WI38 (cell line): ENCODE results near the gene LPIN1.
"Not testable (repeated sequence)": the region's sequence is repeated elsewhere in the genome, so short reads cannot be mapped to it uniquely, and the experiment has no call there.

Source experiments
- H3K4me3 ChIP-seq: 2 replicates; pipeline ENCODE4 v1.5.1; 2011; ENCODE audit warnings: low read depth, mild to moderate bottlenecking, control low read depth, low read length
- TF ChIP-seq, protein P1 (sequence below): IDR thresholded peaks from 2 replicates; pipeline ENCODE4 v1.5.1; 2012; ENCODE audit warnings: low read depth, mild to moderate bottlenecking, control low read depth, low read length

LPIN1 gene

DNA sequence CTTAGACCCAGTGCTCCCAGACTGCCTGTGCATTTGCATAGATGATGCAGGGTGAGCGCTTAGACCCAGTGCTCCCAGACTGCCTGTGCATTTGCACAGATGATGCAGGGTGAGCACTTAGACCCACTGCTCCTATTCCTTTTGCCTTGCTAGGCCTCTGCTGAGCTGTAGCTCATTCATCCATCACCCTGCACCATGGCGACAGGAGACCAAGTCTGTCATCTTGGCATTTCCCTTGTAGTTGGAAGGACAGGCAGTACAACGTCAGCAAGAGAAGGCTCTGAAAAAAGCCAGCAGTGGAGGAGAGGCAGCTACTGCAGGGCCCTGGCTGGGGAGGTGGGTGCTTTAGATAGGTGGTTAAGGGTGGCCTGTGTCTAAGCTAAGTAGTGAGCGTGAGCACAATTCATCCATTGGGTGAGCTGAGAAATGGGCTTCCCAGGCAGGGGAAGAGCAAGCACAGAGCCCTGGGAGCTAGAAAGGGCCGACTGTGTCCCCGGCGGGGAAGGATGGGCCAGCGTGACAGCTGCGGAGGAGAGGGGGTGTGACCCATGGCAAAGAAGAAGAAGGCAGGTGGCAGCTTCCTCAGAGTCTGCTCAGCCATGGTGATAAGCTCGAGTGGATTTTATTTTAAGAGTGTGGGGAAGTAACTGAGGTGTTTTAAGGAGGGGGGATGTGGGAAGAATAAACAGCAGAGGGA is 108.8 kb downstream of the LPIN1 start:
- H3K4me3 ChIP-seq: no peak overlapping the region
- TF ChIP-seq, protein P1, sequence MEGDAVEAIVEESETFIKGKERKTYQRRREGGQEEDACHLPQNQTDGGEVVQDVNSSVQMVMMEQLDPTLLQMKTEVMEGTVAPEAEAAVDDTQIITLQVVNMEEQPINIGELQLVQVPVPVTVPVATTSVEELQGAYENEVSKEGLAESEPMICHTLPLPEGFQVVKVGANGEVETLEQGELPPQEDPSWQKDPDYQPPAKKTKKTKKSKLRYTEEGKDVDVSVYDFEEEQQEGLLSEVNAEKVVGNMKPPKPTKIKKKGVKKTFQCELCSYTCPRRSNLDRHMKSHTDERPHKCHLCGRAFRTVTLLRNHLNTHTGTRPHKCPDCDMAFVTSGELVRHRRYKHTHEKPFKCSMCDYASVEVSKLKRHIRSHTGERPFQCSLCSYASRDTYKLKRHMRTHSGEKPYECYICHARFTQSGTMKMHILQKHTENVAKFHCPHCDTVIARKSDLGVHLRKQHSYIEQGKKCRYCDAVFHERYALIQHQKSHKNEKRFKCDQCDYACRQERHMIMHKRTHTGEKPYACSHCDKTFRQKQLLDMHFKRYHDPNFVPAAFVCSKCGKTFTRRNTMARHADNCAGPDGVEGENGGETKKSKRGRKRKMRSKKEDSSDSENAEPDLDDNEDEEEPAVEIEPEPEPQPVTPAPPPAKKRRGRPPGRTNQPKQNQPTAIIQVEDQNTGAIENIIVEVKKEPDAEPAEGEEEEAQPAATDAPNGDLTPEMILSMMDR: no peak

DNA sequence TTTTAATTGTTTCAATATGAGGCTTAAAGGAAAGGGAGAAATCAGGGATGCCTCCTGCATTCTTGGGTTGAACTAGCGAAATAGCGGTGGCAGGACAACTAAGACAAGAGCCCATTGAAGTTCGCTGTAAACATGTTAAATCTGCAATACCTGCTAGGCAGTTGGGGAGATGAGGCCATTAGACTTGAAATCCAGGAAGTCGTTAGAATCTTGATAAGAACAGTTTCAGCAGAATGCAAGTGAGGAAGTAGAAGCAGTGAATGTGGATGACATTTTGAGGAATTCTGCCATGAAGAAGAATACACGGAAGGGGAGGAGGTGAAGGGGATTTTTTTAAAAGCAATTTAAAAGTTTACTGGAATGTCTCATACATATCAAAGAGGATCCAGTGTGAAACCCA is 109.7 kb downstream of the LPIN1 start:
- TF ChIP-seq, protein P1: no peak
- no peak overlapping the region for H3K4me3 ChIP-seq

DNA sequence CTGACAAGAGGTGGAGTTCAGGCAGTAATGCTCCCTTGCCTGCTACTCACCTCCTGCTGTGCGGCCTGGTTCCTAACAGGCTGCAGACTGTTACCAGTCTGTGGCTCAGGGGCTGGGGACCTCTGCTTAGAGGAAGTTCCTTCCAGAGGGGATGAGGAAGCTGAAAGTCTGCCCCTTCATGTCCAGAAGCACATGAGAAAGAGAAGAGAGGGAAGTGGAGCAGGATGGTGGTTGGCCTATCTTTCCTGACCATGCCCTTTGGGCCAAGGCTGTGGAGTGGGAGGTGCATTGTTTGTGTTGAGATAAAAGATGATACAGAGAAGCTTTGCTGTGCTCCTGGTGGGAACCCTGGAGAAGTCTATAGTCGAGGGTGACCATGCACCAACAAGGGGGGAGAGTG is 112.5 kb downstream of the LPIN1 start:
- H3K4me3 ChIP-seq: no peak overlapping the region
- TF ChIP-seq, protein P1: no peak

DNA sequence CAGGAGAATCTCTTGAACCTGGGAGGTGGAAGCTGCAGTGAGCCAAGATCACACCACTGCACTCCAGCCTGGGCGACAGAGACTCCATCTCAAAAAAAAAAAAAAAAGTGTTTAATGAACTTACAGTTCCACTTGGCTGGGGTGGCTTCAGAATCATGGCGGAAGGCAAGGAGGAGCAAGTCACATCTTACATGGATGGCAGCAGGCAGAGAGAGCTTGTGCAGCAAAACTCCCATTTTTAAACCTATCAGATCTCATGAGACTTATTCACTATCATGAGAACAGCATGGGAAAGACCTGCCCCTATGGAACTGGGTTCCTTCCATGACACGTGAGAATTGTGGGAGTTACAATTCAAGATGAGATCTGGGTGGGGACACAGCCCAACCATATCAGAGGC is 113.5 kb downstream of the LPIN1 start:
- not testable (repeated sequence) for H3K4me3 ChIP-seq

DNA sequence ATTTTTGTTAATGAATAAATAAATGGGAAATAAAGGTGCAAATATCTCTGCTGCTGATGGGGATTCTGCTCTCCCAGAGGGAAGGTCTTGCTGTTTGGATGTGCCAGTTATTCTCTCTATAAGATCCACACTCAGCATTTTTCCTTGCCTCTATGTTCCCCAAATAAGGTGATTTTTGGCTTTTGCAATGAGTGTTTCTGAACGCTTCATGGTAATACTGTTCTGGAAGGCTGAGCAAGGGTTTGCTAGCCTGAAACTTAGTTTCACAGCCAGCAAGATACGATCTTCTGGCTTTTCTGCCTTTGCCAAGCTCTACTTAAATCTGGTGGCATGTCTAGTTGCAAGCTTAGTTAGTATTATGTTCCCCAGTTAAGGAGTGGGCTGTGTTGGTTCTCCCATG is 114.6 kb downstream of the LPIN1 start:
- H3K4me3 ChIP-seq: no peak overlapping the region
- TF ChIP-seq, protein P1: no peak

DNA sequence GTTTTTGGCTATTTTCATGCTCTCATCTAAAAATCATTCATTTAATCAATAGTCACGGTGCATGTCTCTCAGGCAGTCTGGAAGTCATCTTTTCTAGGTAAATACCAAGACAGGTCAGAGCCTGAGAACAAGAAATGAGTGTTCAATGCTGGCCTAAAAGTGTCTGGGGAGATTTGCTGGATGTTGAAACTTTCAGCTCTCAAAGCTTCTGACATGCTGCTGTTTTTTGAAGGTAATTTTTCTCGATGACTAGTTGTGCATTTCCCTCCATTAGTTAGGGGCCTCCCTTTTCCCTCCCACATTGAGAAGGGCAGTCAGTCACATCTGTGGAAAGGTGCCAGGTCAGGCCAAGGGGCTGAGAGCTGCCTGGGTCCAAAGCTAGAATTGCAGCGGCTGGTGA is 115.6 kb downstream of the LPIN1 start:
- TF ChIP-seq, protein P1: no peak
- no peak overlapping the region for H3K4me3 ChIP-seq

DNA sequence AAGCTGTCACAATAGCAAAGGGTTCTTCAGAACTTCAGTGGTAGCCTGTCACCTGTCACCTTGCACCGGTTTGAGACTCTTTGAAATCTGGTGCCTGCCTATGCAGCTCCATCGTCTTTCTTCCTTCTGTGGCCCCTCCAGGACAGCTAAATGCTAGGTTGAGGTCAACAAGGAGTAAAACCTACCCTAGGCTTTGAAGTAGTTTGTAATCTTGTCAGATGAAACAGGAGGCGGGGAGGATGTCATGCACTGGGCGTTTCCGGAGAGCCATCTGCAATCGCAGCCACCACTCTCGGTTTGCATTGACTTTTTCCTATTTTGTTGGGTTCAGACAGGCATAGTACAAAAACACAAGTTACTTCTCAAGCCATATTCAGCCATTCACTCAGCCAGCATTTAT is 116.7 kb downstream of the LPIN1 start:
- TF ChIP-seq, protein P1: no peak

More for the DNA sequence above, 116.7 kb downstream of the LPIN1 start:
- no peak overlapping the region for H3K4me3 ChIP-seq
